ENCODE data around the gene PRICKLE4. TPM values are rescaled to one million over a fixed set of nuclear protein-coding genes. Genes with fewer than 3 reads are reported as not detected.

Gene PRICKLE4
- total RNA-seq, 1 donor from 2014 or later, result 3.3 TPM

GRCh38 chr6:41821266-41821665 lies 40.7 kb downstream of the PRICKLE4 start:
- ATAC-seq (no peak), DNase-seq (ENCODE audit: missing footprints) (no peak)
- intact Hi-C loops (cut with DNase I), result no loop called here

GRCh38 chr6:41822021-41822420 lies 41.4 kb downstream of the PRICKLE4 start:
- ATAC-seq (no peak), DNase-seq (ENCODE audit: missing footprints) (no peak)
- intact Hi-C loops (cut with DNase I), result no loop called here

GRCh38 chr6:41823178-41823577 lies 42.6 kb downstream of the PRICKLE4 start:
- intact Hi-C loops (cut with DNase I), result no loop called here
- ATAC-seq (no peak), DNase-seq (ENCODE audit: missing footprints) (no peak)

- intact Hi-C loops (cut with DNase I), result no loop called here
- no peak for ATAC-seq
- no peak for DNase-seq (ENCODE audit: missing footprints)
These were observed 44.3 kb downstream of the PRICKLE4 start for GRCh38 chr6:41824571-41825569.

- intact Hi-C loops (cut with DNase I), result no loop called here
- ATAC-seq (no peak), DNase-seq (ENCODE audit: missing footprints) (no peak)
These were observed 45.9 kb downstream of the PRICKLE4 start for GRCh38 chr6:41826343-41827022.

GRCh38 chr6:41832263-41832662 lies 51.7 kb downstream of the PRICKLE4 start:
- intact Hi-C loops (cut with DNase I), result no loop called here
- no peak for DNase-seq (ENCODE audit: missing footprints)
- no peak for ATAC-seq

- ATAC-seq, result no peak
- intact Hi-C loops (cut with DNase I), result no loop called here
These were observed 55.6 kb downstream of the PRICKLE4 start for GRCh38 chr6:41836022-41836659.

GRCh38 chr6:41836660-41837052 lies 56.1 kb downstream of the PRICKLE4 start:
- ATAC-seq (no peak), DNase-seq (ENCODE audit: missing footprints) (no peak)
- intact Hi-C loops (cut with DNase I), result no loop called here

More at GRCh38 chr6:41836022-41836659, 55.6 kb downstream of the PRICKLE4 start:
- DNase-seq (ENCODE audit: missing footprints), result no peak

Other genes starting within 250 kb of the PRICKLE4 start
- 13.9 TPM for gene FOXP4, start 234.4 kb upstream of the PRICKLE4 start, total RNA-seq
- gene MDFI, start 142.3 kb upstream of the PRICKLE4 start, total RNA-seq, result 1.3 TPM
- 39.5 TPM for gene TFEB, start 45.2 kb upstream of the PRICKLE4 start, total RNA-seq
- gene PGC, start 33.4 kb upstream of the PRICKLE4 start, total RNA-seq, result not detected
- gene FRS3, start 882 bp upstream of the PRICKLE4 start, total RNA-seq, result 5.1 TPM
- 226 TPM for gene TOMM6, start 6.9 kb downstream of the PRICKLE4 start, total RNA-seq
- 2.0 TPM for gene USP49, start 114.6 kb downstream of the PRICKLE4 start, total RNA-seq
- gene MED20, start 140.4 kb downstream of the PRICKLE4 start, total RNA-seq, result 22.9 TPM
- gene BYSL, start 140.7 kb downstream of the PRICKLE4 start, total RNA-seq, result 9.6 TPM
- 51.5 TPM for gene CCND3, start 161.0 kb downstream of the PRICKLE4 start, total RNA-seq